Prostate gland (tissue), 2 donors: ENCODE results near the gene MOB3A. TPM values are rescaled to one million over a fixed set of nuclear protein-coding genes. Genes with fewer than 3 reads are reported as not detected.

Experiments used
- DNase-seq: peaks from one replicate; pipeline ENCODE4 v3.0.0-alpha.2; 2019; ENCODE audit warnings: low spot score
- H3K27ac ChIP-seq, 2 donors: fragments of 200-600 bp; sonication (generic); 2 replicates each; pipeline ENCODE4 v1.5.1; 2017 to 2019
- H3K27me3 ChIP-seq: fragments of 200-600 bp; sonication (generic); replicated peaks from 2 replicates; pipeline ENCODE4 v1.5.1; 2019; ENCODE audit not compliant: insufficient read depth
- H3K36me3 ChIP-seq, 2 donors: fragments of 200-600 bp; sonication (generic); 1 replicate in 1 of 2; 2 replicates in 1 of 2; pipeline versions ENCODE4 v1.5.1 to v1.8.1; 2017 to 2019
- H3K4me1 ChIP-seq: fragments of 200-600 bp; sonication (generic); replicated peaks from 2 replicates; pipeline ENCODE4 v1.5.1; 2019
- H3K4me3 ChIP-seq, 2 donors: fragments of 200-600 bp; sonication (generic); 2 replicates each; pipeline ENCODE4 v1.5.1; 2017 to 2019
- H3K9me3 ChIP-seq: fragments of 200-600 bp; sonication (generic); 2 replicates; pipeline ENCODE4 v1.5.1; 2017
- POLR2A ChIP-seq: fragments of 450-650 bp; IDR thresholded peaks from one replicate; pipeline ENCODE4 v1.6.1; 2016; ENCODE audit warnings: antibody characterized with exemption, mild to moderate bottlenecking
- POLR2AphosphoS5 ChIP-seq: sonication (generic); formaldehyde crosslinking; IDR thresholded peaks from one replicate; pipeline ENCODE4 v1.6.1; 2017; ENCODE audit warnings: antibody characterized with exemption
- WGBS: methylation state at CpG from one replicate; pipeline ENCODE4 v1.1.5; 2018; 5-methylcytosine and 5-hydroxymethylcytosine counted together
- intact Hi-C: fragments of 100-400 bp; cut with DNase I; formaldehyde crosslinking; loops from one replicate; pipeline ENCODE4 v1.14.2; 2022
- total RNA-seq, 2 donors: library from RNA; depleted of rRNA; stranded (reverse); fragments of >200 nt; gene quantifications; one replicate each; pipeline ENCODE4 v1.1.0, GENCODE V29; 2016
- TF ChIP-seq, protein P1 (sequence below), 4 experiments: fragments of 200-600 bp in 2 of 4; fragments of 450-650 bp in 2 of 4; sonication (generic) in 2 of 4; IDR thresholded peaks; 1 replicate in 3 of 4; 2 replicates in 1 of 4; pipeline ENCODE4 v1.5.1; 2016 to 2019; ENCODE audit warnings: antibody characterized with exemption in 4 of 4, mild to moderate bottlenecking in 2 of 4, moderate library complexity in 2 of 4

Gene MOB3A
- total RNA-seq, 2 donors from 2014 or later = 40.1 to 43.5 TPM

DNA sequence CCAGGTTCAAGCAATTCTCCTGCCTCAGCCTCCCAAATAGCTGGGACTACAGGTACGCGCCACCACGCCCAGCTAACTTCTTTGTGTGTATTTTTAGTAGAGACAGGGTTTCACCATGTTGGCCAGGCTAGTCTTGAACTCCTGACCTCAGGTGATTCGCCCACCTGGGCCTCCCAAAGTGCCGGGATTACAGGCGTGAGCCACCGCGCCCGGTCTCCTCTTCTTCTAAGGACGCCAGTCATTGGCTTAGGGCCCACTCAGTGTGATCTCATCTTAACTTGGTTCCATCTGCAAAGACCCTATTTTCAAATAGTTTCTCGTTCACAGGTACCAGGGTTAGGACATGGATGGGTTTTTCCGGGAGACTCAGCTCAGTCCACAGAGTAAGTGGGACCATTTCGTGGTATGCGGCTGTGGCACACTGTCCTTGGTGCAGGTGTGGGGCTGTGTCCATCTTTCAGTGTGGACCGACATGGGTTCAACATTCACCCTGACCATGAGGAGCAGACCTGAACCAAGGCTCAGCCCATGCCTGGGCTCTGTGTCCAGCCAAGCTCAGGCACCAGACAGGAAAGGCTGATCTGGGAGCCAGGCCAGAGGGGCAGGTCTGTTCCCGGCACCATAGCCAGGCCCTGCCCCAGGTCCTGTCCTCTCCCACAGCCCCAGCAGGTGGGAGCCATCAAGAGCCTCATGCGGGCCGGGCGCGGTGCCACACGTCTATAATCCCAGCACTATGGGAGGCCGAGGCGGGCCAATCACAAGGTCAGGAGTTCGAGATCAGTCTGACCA is 42.3 kb downstream of the MOB3A start:
- Histone ChIP-seq H3K4me3 (no peak overlapping the region), H3K27ac (peak overlapping the region; percentile 99 to 100), H3K9me3 (no peaks in the 10 kb centered on the region), H3K36me3 (no peaks in the 10 kb centered on the region), H3K4me1 (peaks cover 26% of the 10 kb centered on the region), H3K27me3 (no peaks in the 10 kb centered on the region)
- TF ChIP-seq POLR2AphosphoS5 (peak; percentile 76), POLR2A (peak; percentile 24)
- TF ChIP-seq, protein P1, sequence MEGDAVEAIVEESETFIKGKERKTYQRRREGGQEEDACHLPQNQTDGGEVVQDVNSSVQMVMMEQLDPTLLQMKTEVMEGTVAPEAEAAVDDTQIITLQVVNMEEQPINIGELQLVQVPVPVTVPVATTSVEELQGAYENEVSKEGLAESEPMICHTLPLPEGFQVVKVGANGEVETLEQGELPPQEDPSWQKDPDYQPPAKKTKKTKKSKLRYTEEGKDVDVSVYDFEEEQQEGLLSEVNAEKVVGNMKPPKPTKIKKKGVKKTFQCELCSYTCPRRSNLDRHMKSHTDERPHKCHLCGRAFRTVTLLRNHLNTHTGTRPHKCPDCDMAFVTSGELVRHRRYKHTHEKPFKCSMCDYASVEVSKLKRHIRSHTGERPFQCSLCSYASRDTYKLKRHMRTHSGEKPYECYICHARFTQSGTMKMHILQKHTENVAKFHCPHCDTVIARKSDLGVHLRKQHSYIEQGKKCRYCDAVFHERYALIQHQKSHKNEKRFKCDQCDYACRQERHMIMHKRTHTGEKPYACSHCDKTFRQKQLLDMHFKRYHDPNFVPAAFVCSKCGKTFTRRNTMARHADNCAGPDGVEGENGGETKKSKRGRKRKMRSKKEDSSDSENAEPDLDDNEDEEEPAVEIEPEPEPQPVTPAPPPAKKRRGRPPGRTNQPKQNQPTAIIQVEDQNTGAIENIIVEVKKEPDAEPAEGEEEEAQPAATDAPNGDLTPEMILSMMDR (IDR thresholded peaks at IDR 0.05) = no peak
- WGBS = 74% methylated on average over 24 of the region's 24 CpGs
- peak; percentile 53 for DNase-seq
- intact Hi-C loops = no loop called here

DNA sequence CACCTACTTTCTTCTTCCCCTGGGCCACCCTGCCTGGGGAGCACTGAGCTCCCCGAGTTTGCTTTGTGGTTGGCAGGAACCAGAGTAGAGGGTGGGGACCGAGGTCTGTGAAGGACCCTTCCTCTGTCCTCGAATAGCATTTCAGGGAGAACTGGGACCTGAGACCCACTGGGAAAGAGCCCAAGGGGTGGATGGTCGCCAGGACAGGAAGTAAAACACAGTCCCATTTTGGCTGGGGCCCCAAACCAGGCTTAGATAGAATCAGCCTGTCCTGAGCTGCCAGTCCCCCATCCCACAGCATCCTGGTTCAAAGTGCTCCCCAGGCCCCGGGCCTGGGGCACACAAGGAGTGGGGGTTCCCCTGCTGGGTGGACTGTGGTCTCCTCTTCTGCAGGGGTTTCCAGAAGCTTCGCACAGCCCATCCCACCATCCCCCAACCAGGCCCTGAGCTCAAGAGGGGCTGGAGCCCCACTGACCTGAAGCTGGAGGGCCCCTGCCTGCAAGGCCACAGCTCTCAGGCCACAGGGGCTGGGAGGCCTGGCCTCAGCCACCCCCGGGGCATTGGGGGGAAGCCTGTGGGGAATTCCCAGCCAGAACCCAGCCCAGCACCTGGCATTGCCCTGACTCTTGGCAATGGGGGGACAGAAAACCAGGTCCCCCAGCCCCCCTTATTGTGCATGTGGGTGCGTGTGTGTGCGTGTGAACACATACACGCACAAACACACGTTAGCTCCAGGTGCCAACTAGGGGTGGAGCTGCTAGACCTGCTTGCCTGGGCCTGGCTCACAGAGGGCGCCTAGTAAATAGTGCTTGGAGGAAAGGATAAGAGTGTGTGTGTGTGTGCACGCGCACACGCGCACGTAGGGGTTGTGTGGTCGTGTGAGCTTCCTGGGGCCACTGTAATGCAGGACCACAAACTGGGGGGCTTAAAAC is 44.1 kb downstream of the MOB3A start:
- intact Hi-C loops = no loop called here
- no peaks in the 10 kb centered on the region for H3K9me3 ChIP-seq
- H3K27ac ChIP-seq = peak overlapping the region; percentile 99 to 100
- whole genome bisulfite sequencing = 24% methylated on average over 17 of the region's 18 CpGs
- H3K4me3 ChIP-seq = peak overlapping the region; percentile 98 to 100
- TF ChIP-seq POLR2A (peak; percentile 45), POLR2AphosphoS5 (peak; percentile 77)
- TF ChIP-seq, protein P1 (IDR thresholded peaks at IDR 0.05) = peak in 1 of 4 experiments; percentile 4
- peaks cover 38% of the 10 kb centered on the region for H3K4me1 ChIP-seq
- no peaks in the 10 kb centered on the region for H3K27me3 ChIP-seq
- peak; percentile 84 for DNase-seq
- no peaks in the 10 kb centered on the region for H3K36me3 ChIP-seq

DNA sequence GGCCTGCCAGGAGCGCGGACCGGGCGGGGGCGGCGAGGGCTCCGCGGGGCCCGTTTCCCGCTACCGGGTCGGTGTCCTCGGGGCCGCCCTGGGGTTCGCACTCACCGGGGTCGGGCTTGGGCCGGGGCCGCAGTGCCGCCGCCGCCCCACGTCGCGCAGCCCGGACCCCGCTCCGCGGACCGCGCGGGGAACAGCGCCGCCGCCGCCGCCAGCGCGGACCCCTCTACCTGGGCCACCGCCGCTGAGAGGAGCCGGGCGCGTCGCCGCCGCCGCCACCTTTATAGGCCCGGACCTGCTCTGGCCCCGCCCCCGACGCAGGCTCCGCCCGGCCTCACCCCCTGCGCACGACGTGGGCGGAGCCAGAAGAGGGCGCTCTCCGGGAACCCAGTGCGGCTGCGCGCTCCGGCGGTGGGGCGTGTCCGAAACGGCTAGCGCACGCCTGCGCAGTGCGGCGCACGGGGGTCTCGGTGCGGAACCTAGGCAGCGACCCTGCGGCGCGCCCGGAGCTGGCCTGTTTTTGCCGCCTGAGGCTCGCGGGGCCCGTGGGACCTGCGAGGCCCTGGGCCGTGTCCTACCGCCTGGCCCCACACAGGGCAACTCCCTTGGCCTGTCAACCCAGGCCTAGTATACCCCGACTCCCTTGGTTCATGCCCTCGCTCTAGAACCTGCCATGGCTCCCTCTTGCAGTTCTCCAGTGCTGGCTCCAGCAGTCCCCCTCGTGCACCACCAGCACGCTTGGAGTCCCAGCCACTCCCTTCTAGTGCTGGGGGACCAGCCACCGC is 44.9 kb downstream of the MOB3A start, which contains the start of gene MKNK2:
MKNK2 (minus strand) TSS at position 254 of the 782 bp plus-strand sequence. CDS start 393 bp downstream, outside the sequence.
- peak within 1 kb of the TSS; percentile 98 to 100 for H3K4me3 ChIP-seq
- no peaks in the 10 kb centered on the region for H3K27me3 ChIP-seq
- TF ChIP-seq, protein P1 (IDR thresholded peaks at IDR 0.05) = peak; percentile 53 to 97 (median 83)
- peak; percentile 96 for TF ChIP-seq POLR2A
- peak; percentile 93 for TF ChIP-seq POLR2AphosphoS5
- H3K9me3 ChIP-seq = no peaks in the 10 kb centered on the region
- H3K4me1 ChIP-seq = peaks cover 45% of the 10 kb centered on the region
- 4% methylated on average over 38 of the region's 93 CpGs for WGBS
- intact Hi-C loops = no loop called here
- peak; percentile 92 for DNase-seq
- H3K36me3 ChIP-seq = no peaks in the 10 kb centered on the region
- H3K27ac ChIP-seq = peak within 1 kb of the TSS; percentile 99 to 100

DNA sequence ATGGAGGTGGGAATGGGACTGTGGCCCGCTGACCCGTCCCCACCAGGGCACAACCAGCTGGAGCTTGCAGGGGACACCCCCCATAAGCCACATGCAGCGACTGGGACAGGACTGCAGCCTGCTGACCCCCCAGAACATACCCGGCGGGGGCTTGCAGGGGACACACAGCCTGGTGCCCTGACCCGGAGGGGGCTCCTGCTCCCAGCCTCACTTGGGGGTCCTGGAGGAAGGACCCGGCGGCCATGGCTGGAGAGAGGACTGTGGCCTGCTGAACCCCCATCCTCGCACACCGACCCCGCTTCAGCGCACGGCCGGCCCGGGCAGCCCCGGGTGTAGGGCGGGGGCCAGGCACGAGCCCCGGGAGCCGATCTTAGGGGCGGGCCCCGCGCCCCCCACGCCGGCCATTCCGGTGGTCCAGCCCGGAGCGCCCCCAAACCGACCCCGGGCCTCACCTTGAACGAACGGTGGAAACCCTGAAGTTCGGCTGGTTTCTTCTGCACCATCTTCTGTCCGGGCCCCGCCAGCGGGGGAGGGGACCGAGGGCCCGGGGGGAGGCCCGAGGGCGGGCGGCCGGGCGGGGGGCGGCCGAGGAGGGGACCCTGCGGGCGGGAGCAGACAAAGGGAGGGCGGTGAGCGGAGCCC is 45.7 kb downstream of the MOB3A start:
- under 1% methylated on average over 36 of the region's 49 CpGs for WGBS
- DNase-seq = no peak
- peak overlapping the region; percentile 99 to 100 for H3K27ac ChIP-seq
- no peak for TF ChIP-seq POLR2A
- TF ChIP-seq, protein P1 (IDR thresholded peaks at IDR 0.05) = peak in 1 of 4 experiments; percentile 2
- no peaks in the 10 kb centered on the region for H3K36me3 ChIP-seq
- peak overlapping the region; percentile 98 to 100 for H3K4me3 ChIP-seq
- H3K27me3 ChIP-seq = no peaks in the 10 kb centered on the region
- no peaks in the 10 kb centered on the region for H3K9me3 ChIP-seq
- H3K4me1 ChIP-seq = peaks cover 45% of the 10 kb centered on the region
- intact Hi-C loops = no loop called here
